Measurements from ENCODE around the gene NOS1AP. TPM values are rescaled to one million over a fixed set of nuclear protein-coding genes. Genes with fewer than 3 reads are reported as not detected.

The NOS1AP gene
- total RNA-seq, 1 donor from 2014 or later = 4.5 TPM

- H3K4me3 Mint-ChIP-seq (ENCODE audit: unreplicated experiment) = no peak overlapping the region
- DNase-seq (ENCODE audit: low spot score) = no peak
- no peaks in the 10 kb centered on the region for H3K36me3 Mint-ChIP-seq (ENCODE audit: low read depth)
- H3K27ac Mint-ChIP-seq (ENCODE audit: unreplicated experiment) = no peak overlapping the region
- H3K9me3 Mint-ChIP-seq (ENCODE audit: low read depth) = no peaks in the 10 kb centered on the region
- no peak for TF ChIP-seq CTCF (IDR thresholded peaks at IDR 0.05)
- H3K4me1 Mint-ChIP-seq (ENCODE audit: low read depth) = peaks cover 25% of the 10 kb centered on the region
- H3K27me3 Mint-ChIP-seq (ENCODE audit: low read depth) = no peaks in the 10 kb centered on the region
Observed at GRCh38 chr1:162179121-162179520, 109.6 kb downstream of the NOS1AP start.

GRCh38 chr1:162180813-162181212 lies 111.3 kb downstream of the NOS1AP start:
- H3K27me3 Mint-ChIP-seq (ENCODE audit: low read depth) = no peaks in the 10 kb centered on the region
- H3K36me3 Mint-ChIP-seq (ENCODE audit: low read depth) = no peaks in the 10 kb centered on the region
- no peak overlapping the region for H3K4me3 Mint-ChIP-seq (ENCODE audit: unreplicated experiment)
- no peak overlapping the region for H3K27ac Mint-ChIP-seq (ENCODE audit: unreplicated experiment)
- no peak for DNase-seq (ENCODE audit: low spot score)
- H3K4me1 Mint-ChIP-seq (ENCODE audit: low read depth) = peaks cover 25% of the 10 kb centered on the region
- H3K9me3 Mint-ChIP-seq (ENCODE audit: low read depth) = no peaks in the 10 kb centered on the region
- no peak for TF ChIP-seq CTCF (IDR thresholded peaks at IDR 0.05)

- Mint-ChIP-seq H3K36me3 (ENCODE audit: low read depth) (no peaks in the 10 kb centered on the region), H3K27ac (ENCODE audit: unreplicated experiment) (no peak overlapping the region), H3K4me1 (ENCODE audit: low read depth) (peaks cover 28% of the 10 kb centered on the region), H3K9me3 (ENCODE audit: low read depth) (no peaks in the 10 kb centered on the region), H3K27me3 (ENCODE audit: low read depth) (no peaks in the 10 kb centered on the region), H3K4me3 (ENCODE audit: unreplicated experiment) (no peak overlapping the region)
- no peak for DNase-seq (ENCODE audit: low spot score)
- TF ChIP-seq CTCF (IDR thresholded peaks at IDR 0.05) = no peak
Observed at GRCh38 chr1:162182090-162182489, 112.6 kb downstream of the NOS1AP start.

GRCh38 chr1:162185314-162186025 lies 116.0 kb downstream of the NOS1AP start:
- Mint-ChIP-seq H3K4me1 (ENCODE audit: low read depth) (peaks cover 33% of the 10 kb centered on the region), H3K9me3 (ENCODE audit: low read depth) (no peaks in the 10 kb centered on the region), H3K4me3 (ENCODE audit: unreplicated experiment) (no peak overlapping the region), H3K27me3 (ENCODE audit: low read depth) (no peaks in the 10 kb centered on the region), H3K36me3 (ENCODE audit: low read depth) (no peaks in the 10 kb centered on the region), H3K27ac (ENCODE audit: unreplicated experiment) (peak overlapping the region; percentile 60)
- TF ChIP-seq CTCF (IDR thresholded peaks at IDR 0.05) = no peak
- no peak for DNase-seq (ENCODE audit: low spot score)

GRCh38 chr1:162186026-162186374 lies 116.5 kb downstream of the NOS1AP start:
- H3K9me3 Mint-ChIP-seq (ENCODE audit: low read depth) = no peaks in the 10 kb centered on the region
- peak overlapping the region; percentile 60 for H3K27ac Mint-ChIP-seq (ENCODE audit: unreplicated experiment)
- no peaks in the 10 kb centered on the region for H3K27me3 Mint-ChIP-seq (ENCODE audit: low read depth)
- TF ChIP-seq CTCF (IDR thresholded peaks at IDR 0.05) = no peak
- DNase-seq (ENCODE audit: low spot score) = no peak
- no peaks in the 10 kb centered on the region for H3K36me3 Mint-ChIP-seq (ENCODE audit: low read depth)
- H3K4me3 Mint-ChIP-seq (ENCODE audit: unreplicated experiment) = no peak overlapping the region
- peaks cover 36% of the 10 kb centered on the region for H3K4me1 Mint-ChIP-seq (ENCODE audit: low read depth)
